HG02763 (cell line): Measurements from ENCODE around the gene MNX1.

Experiments used
- ATAC-seq: cut with Tn5 transposase; IDR thresholded peaks from one replicate; pipeline ENCODE4 v1.9.1; 2021; ENCODE audit warnings: mild to moderate bottlenecking, moderate library complexity; ENCODE audit not compliant: unreplicated experiment

Gene MNX1

GRCh38 chr7:156985101-156985992 is 25.1 kb downstream of the MNX1 start:
- no peak for ATAC-seq

GRCh38 chr7:156984174-156984891 is 26.1 kb downstream of the MNX1 start:
- no peak for ATAC-seq

DNA sequence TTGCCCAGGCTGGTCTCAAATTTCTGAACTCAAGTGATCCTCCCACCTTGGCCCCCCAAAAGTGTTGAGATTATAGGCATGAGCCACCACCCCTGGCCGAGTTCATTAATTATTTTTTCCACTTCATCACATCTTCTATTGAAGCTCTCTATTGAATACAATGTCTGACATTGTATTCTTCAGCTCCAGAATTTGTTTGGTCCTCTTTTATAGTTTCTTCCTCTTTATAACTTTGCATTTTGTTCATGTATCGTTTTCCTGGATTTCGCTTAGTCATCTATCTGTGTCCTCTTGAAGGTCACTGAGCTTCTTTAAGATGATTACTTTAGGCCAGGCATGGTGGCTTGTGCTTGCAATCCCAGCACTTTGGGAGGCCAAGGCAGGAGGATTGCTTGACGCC is 30.8 kb downstream of the MNX1 start:
- no peak for ATAC-seq

GRCh38 chr7:156979007-156979606 is 31.4 kb downstream of the MNX1 start:
- ATAC-seq, result no peak

DNA sequence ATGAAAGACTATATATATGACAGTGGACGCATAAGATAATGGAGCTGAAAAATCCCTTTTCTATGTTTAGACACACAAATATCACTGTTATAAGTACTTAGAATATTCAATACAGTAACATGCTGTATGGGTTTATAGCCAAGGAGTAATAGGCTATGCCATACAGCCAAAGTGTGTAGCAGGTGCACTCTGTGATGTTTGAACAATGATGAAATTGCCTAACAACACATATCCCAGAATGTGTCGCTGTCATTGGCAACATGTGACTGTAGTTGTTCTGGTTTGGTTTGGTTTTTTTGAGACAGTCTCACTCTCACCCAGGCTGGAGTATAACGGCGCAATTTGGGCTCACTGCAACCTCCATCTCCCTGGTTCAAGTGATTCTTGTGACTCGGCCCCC is 34.8 kb downstream of the MNX1 start:
- no peak for ATAC-seq

DNA sequence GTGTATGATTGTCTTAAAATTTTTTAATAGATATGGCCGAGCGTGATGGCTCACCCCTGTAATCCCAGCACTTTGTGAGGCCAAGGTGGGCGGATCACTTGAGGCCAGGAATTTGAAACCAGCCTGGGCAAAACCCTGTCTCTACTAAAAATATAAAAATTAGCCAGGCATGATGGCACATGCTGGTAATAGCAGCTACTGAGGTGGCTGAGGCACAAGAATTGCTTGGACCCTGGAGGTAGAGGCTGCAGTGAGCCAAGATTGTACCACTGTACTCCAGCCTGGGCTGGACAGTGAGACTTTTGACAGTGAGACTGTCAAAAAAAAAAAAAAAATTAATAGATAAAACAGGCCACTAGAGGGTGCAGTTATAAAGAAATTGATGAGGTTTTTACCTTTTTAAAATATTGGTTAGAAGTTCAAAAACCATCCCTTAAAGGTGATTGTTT is 40.5 kb downstream of the MNX1 start:
- ATAC-seq, result no peak

GRCh38 chr7:156968183-156968582 is 42.3 kb downstream of the MNX1 start:
- no peak for ATAC-seq

DNA sequence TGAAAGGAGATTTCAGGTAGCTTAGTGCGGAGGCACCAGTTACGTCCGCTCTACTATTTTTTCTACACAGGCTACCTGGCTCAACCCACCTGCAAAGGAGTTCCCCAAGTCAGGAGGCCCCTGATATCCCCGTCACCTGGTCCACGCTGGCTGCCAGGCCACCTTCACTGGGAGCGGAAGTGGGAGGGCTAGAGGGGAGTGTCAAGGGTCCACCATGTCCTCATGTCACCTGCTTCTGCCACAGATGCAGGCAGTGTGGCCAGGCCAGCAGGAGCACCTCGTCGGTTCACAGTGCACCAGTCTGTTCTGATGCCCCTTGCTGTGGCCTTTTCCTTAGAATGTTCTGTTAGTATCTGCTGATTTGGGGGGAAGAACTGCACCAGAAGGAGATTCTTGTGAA is 44.1 kb downstream of the MNX1 start:
- no peak for ATAC-seq

GRCh38 chr7:156964971-156965370 is 45.5 kb downstream of the MNX1 start:
- no peak for ATAC-seq

- no peak for ATAC-seq
Observed at GRCh38 chr7:156963472-156963871, 47.0 kb downstream of the MNX1 start.

GRCh38 chr7:156962897-156963296 is 47.6 kb downstream of the MNX1 start:
- no peak for ATAC-seq

GRCh38 chr7:156962145-156962544 is 48.3 kb downstream of the MNX1 start:
- ATAC-seq, result no peak

GRCh38 chr7:156956727-156957126 is 53.7 kb downstream of the MNX1 start:
- ATAC-seq, result no peak

DNA sequence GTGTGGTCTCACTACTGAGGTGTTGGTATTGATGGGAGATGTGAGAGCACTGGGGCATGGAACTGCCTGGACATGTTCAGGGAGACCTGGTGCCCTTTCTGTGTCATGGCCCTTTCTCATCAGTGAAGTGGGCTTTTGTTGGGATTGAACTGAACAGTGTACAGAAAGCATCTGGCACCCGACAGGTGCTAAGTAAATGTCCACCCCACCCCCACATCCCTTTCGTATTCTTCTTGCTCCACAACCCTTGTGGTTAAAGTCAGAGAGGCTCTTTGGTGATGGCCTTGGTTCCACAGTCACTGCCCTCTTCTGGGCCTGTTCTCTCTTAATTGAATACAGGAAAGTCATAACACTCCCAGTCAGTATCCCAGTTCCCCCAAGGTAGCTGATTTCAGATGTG is 55.5 kb downstream of the MNX1 start:
- no peak for ATAC-seq
